SK-N-SH treated with all-trans-retinoic acid at 6 μM for 48 hours (cell line): ENCODE measurements around the gene UBE2E1.
"Not testable (repeated sequence)": the region's sequence is repeated elsewhere in the genome, so short reads cannot be mapped to it uniquely, and the experiment has no call there.

Experiments
- ATAC-seq: fragments of 200-7000 bp; cut with Tn5 transposase; 3 replicates; pipeline ENCODE4 v1.9.1; 2020; ENCODE audit warnings: mild to moderate bottlenecking, moderate library complexity
- ARNTL ChIP-seq: fragments of 450-650 bp; formaldehyde crosslinking; IDR thresholded peaks from 2 replicates; pipeline ENCODE4 v1.5.0; 2020; ENCODE audit warnings: low read depth, mild to moderate bottlenecking, moderate library complexity, borderline replicate concordance
- BACH2 ChIP-seq: fragments of 250-450 bp; sonication (Bioruptor Pico); IDR thresholded peaks from 2 replicates; pipeline ENCODE4 v1.9.0; 2021; ENCODE audit warnings: mild to moderate bottlenecking, borderline replicate concordance
- CREB5 ChIP-seq: fragments of 250-450 bp; sonication (Bioruptor Pico); IDR thresholded peaks from 2 replicates; pipeline ENCODE4 v1.5.1; 2020; ENCODE audit warnings: low read depth, mild to moderate bottlenecking, moderate library complexity
- CSDC2 ChIP-seq: fragments of 250-450 bp; sonication (Bioruptor Pico); IDR thresholded peaks from 2 replicates; pipeline ENCODE4 v1.5.0; 2020; ENCODE audit warnings: mild to moderate bottlenecking, moderate library complexity
- CSRNP3 ChIP-seq: fragments of 250-450 bp; sonication (Bioruptor Pico); IDR thresholded peaks from 2 replicates; pipeline ENCODE4 v1.5.1; 2021; ENCODE audit warnings: mild to moderate bottlenecking, moderate library complexity
- GLIS3 ChIP-seq: fragments of 250-450 bp; sonication (Bioruptor Pico); IDR thresholded peaks from 2 replicates; pipeline ENCODE4 v1.5.0; 2020; ENCODE audit warnings: mild to moderate bottlenecking, moderate library complexity
- ISL1 ChIP-seq: fragments of 250-450 bp; sonication (Bioruptor Pico); IDR thresholded peaks from 2 replicates; pipeline ENCODE4 v2.1.2; 2022; ENCODE audit warnings: mild to moderate bottlenecking, moderate library complexity
- OSR1 ChIP-seq: fragments of 250-450 bp; sonication (Bioruptor Pico); IDR thresholded peaks from 2 replicates; pipeline ENCODE4 v1.8.0; 2022; ENCODE audit warnings: moderate library complexity, mild to moderate bottlenecking, inconsistent platforms
- PATZ1 ChIP-seq: fragments of 250-450 bp; sonication (Bioruptor Pico); IDR thresholded peaks from 2 replicates; pipeline ENCODE4 v1.8.0; 2020; ENCODE audit warnings: mild to moderate bottlenecking, moderate library complexity, borderline replicate concordance
- POU6F1 ChIP-seq: fragments of 250-450 bp; sonication (Bioruptor Pico); IDR thresholded peaks from 2 replicates; pipeline ENCODE4 v1.8.0; 2021; ENCODE audit warnings: low read depth, mild to moderate bottlenecking, moderate library complexity, borderline replicate concordance
- PPARA ChIP-seq: fragments of 250-450 bp; sonication (Bioruptor Pico); IDR thresholded peaks from 2 replicates; pipeline ENCODE4 v1.5.0; 2020; ENCODE audit warnings: mild to moderate bottlenecking, borderline replicate concordance
- RARB ChIP-seq: fragments of 250-450 bp; sonication (Bioruptor Pico); IDR thresholded peaks from 2 replicates; pipeline ENCODE4 v1.8.0; 2021; ENCODE audit warnings: mild to moderate bottlenecking, moderate library complexity
- SNAI2 ChIP-seq: fragments of 250-450 bp; sonication (Bioruptor Pico); IDR thresholded peaks from 2 replicates; pipeline ENCODE4 v1.5.0; 2020; ENCODE audit warnings: mild to moderate bottlenecking, moderate library complexity
- TCF4 ChIP-seq: fragments of 250-450 bp; sonication (Bioruptor Pico); IDR thresholded peaks from 2 replicates; pipeline ENCODE4 v1.8.0; 2021; ENCODE audit warnings: mild to moderate bottlenecking, moderate library complexity, borderline replicate concordance
- TOX ChIP-seq: fragments of 250-450 bp; sonication (Bioruptor Pico); IDR thresholded peaks from 2 replicates; pipeline ENCODE4 v1.8.0; 2021; ENCODE audit warnings: mild to moderate bottlenecking, moderate library complexity, borderline replicate concordance
- TSHZ2 ChIP-seq: fragments of 250-450 bp; sonication (Bioruptor Pico); IDR thresholded peaks from 2 replicates; pipeline ENCODE4 v1.5.0; 2020; ENCODE audit warnings: mild to moderate bottlenecking, moderate library complexity
- ZC3H10 ChIP-seq: fragments of 250-450 bp; sonication (Bioruptor Pico); IDR thresholded peaks from 2 replicates; pipeline ENCODE4 v1.5.1; 2021; ENCODE audit warnings: mild to moderate bottlenecking, moderate library complexity
- ZFP3 ChIP-seq: fragments of 250-450 bp; sonication (Bioruptor Pico); IDR thresholded peaks from 2 replicates; pipeline ENCODE4 v1.5.0; 2020; ENCODE audit warnings: mild to moderate bottlenecking, moderate library complexity
- ZFP30 ChIP-seq: fragments of 450-650 bp; formaldehyde crosslinking; IDR thresholded peaks from 2 replicates; pipeline ENCODE4 v1.5.0; 2022; ENCODE audit warnings: mild to moderate bottlenecking, moderate library complexity
- ZNF565 ChIP-seq: fragments of 450-650 bp; formaldehyde crosslinking; conservative IDR thresholded peaks from 2 replicates; pipeline ENCODE4 v1.5.0; 2020; ENCODE audit warnings: low read depth, mild to moderate bottlenecking, moderate library complexity
- ZNF70 ChIP-seq: fragments of 450-650 bp; formaldehyde crosslinking; IDR thresholded peaks from 2 replicates; pipeline ENCODE4 v1.5.0; 2020; ENCODE audit warnings: mild to moderate bottlenecking, moderate library complexity
- ZNF8 ChIP-seq: fragments of 450-650 bp; formaldehyde crosslinking; IDR thresholded peaks from 2 replicates; pipeline ENCODE4 v1.5.0; 2020; ENCODE audit warnings: mild to moderate bottlenecking, moderate library complexity

The UBE2E1 gene

GRCh38 chr3:23909341-23909740 is 103.6 kb downstream of the UBE2E1 start:
- TF ChIP-seq ZFP3 (CRISPR knock-in tag): no peak
- TF ChIP-seq ZNF8: no peak
- no peak for TF ChIP-seq ZNF70 (CRISPR knock-in tag)
- no peak for TF ChIP-seq ZC3H10
- TF ChIP-seq ZNF565 (CRISPR knock-in tag): no peak
- TF ChIP-seq CSDC2 (CRISPR knock-in tag): no peak
- no peak for TF ChIP-seq CSRNP3 (CRISPR knock-in tag)
- no peak for TF ChIP-seq ARNTL
- TF ChIP-seq BACH2 (CRISPR knock-in tag): no peak
- no peak for ATAC-seq

- no peak for ATAC-seq
- TF ChIP-seq BACH2 (CRISPR knock-in tag) (no peak), ZFP30 (CRISPR knock-in tag) (no peak), TCF4 (CRISPR knock-in tag) (no peak), PPARA (CRISPR knock-in tag) (no peak), ARNTL (no peak), PATZ1 (CRISPR knock-in tag) (no peak), ISL1 (CRISPR knock-in tag) (no peak), GLIS3 (CRISPR knock-in tag) (no peak), CSDC2 (CRISPR knock-in tag) (no peak), OSR1 (no peak), CREB5 (CRISPR knock-in tag) (no peak), SNAI2 (no peak), TOX (CRISPR knock-in tag) (no peak), RARB (CRISPR knock-in tag) (no peak), ZFP3 (CRISPR knock-in tag) (no peak), POU6F1 (CRISPR knock-in tag) (no peak), CSRNP3 (CRISPR knock-in tag) (no peak), TSHZ2 (no peak), ZNF565 (CRISPR knock-in tag) (no peak)
- TF ChIP-seq, all 23 proteins: peak for 0
Observed at GRCh38 chr3:23911397-23911796, 105.6 kb downstream of the UBE2E1 start.

GRCh38 chr3:23912335-23912734 is 106.6 kb downstream of the UBE2E1 start:
- not testable (repeated sequence) for ATAC-seq
